Stimulated activated CD4-positive, alpha-beta T cell treated with anti-CD3 and anti-CD28 coated beads, TNF-alpha, amount 100 ng/mL, for 4 hours (primary cell): ENCODE results near the gene UCP2.

Source experiments
- DNase-seq, 3 experiments: peaks; one replicate each; pipeline ENCODE4 v3.0.0-alpha.2; 2020; ENCODE audit warnings: low read depth in 3 of 3

Gene UCP2

GRCh38 chr11:74010306-74011300, 28.0 kb upstream of the UCP2 start:
- no peak for DNase-seq

- no peak for DNase-seq
Measured at GRCh38 chr11:74009675-74010305, 27.1 kb upstream of the UCP2 start.

- no peak for DNase-seq
Measured at GRCh38 chr11:74009230-74009547, 26.5 kb upstream of the UCP2 start.

- no peak for DNase-seq
Measured at GRCh38 chr11:74008373-74009229, 26.0 kb upstream of the UCP2 start, which contains the start of gene UCP3. Gene UCP3 (minus strand): TSS chr11:74009085. CDS start chr11:74007042, 2,043 bp downstream.

GRCh38 chr11:74007691-74008372, 25.2 kb upstream of the UCP2 start:
- DNase-seq: no peak

GRCh38 chr11:74006743-74007304, 24.2 kb upstream of the UCP2 start:
- no peak for DNase-seq

GRCh38 chr11:74005721-74006517, 23.3 kb upstream of the UCP2 start:
- no peak for DNase-seq

GRCh38 chr11:74004759-74005615, 22.3 kb upstream of the UCP2 start:
- peak in 2 of 3 experiments; percentile 60 to 73 for DNase-seq

GRCh38 chr11:74004046-74004695, 21.5 kb upstream of the UCP2 start:
- no peak for DNase-seq

- no peak for DNase-seq
Measured at GRCh38 chr11:74002832-74003231, 20.2 kb upstream of the UCP2 start.

- no peak for DNase-seq
Measured at GRCh38 chr11:74001822-74002286, 19.2 kb upstream of the UCP2 start.

GRCh38 chr11:74000307-74001133, 17.9 kb upstream of the UCP2 start:
- no peak for DNase-seq

GRCh38 chr11:73999581-74000306, 17.1 kb upstream of the UCP2 start:
- DNase-seq: no peak

GRCh38 chr11:73998846-73999575, 16.4 kb upstream of the UCP2 start:
- DNase-seq: no peak

- no peak for DNase-seq
Measured at GRCh38 chr11:73997120-73997770, 14.6 kb upstream of the UCP2 start.
